ENCODE data around the gene KRT33A.

DNA sequence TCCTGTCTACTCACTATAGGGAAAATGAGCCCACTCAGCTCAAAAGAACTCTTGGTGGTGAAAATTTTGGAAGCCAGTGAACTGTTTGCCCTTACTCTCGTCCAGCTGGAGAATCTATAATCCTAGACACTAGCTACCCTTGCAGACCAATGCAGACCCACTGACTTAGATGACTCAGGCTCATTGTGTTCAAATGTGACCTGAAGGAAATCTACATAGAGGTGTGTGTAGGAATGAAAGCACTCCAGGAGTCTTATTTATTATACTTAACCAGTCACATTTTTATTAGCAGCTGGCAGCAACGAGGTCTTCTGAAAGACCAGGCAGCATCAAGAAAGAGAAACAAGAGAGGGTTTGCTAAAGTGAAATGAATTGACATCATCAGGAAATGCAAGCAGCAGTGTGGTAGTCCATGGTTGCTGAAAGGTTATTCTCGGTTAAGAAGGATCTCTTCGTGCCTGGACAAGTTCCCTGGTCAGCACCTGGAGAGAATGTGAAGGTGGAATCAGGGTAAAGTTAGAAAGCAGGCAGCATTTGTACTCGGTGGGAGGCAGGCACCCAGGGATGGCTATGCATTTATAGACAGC lies 49.3 kb downstream of the KRT33A start:
- TF ChIP-seq, protein P1, sequence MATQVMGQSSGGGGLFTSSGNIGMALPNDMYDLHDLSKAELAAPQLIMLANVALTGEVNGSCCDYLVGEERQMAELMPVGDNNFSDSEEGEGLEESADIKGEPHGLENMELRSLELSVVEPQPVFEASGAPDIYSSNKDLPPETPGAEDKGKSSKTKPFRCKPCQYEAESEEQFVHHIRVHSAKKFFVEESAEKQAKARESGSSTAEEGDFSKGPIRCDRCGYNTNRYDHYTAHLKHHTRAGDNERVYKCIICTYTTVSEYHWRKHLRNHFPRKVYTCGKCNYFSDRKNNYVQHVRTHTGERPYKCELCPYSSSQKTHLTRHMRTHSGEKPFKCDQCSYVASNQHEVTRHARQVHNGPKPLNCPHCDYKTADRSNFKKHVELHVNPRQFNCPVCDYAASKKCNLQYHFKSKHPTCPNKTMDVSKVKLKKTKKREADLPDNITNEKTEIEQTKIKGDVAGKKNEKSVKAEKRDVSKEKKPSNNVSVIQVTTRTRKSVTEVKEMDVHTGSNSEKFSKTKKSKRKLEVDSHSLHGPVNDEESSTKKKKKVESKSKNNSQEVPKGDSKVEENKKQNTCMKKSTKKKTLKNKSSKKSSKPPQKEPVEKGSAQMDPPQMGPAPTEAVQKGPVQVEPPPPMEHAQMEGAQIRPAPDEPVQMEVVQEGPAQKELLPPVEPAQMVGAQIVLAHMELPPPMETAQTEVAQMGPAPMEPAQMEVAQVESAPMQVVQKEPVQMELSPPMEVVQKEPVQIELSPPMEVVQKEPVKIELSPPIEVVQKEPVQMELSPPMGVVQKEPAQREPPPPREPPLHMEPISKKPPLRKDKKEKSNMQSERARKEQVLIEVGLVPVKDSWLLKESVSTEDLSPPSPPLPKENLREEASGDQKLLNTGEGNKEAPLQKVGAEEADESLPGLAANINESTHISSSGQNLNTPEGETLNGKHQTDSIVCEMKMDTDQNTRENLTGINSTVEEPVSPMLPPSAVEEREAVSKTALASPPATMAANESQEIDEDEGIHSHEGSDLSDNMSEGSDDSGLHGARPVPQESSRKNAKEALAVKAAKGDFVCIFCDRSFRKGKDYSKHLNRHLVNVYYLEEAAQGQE (IDR thresholded peaks at IDR 0.05) = no peak
- TF ChIP-seq, protein P2, sequence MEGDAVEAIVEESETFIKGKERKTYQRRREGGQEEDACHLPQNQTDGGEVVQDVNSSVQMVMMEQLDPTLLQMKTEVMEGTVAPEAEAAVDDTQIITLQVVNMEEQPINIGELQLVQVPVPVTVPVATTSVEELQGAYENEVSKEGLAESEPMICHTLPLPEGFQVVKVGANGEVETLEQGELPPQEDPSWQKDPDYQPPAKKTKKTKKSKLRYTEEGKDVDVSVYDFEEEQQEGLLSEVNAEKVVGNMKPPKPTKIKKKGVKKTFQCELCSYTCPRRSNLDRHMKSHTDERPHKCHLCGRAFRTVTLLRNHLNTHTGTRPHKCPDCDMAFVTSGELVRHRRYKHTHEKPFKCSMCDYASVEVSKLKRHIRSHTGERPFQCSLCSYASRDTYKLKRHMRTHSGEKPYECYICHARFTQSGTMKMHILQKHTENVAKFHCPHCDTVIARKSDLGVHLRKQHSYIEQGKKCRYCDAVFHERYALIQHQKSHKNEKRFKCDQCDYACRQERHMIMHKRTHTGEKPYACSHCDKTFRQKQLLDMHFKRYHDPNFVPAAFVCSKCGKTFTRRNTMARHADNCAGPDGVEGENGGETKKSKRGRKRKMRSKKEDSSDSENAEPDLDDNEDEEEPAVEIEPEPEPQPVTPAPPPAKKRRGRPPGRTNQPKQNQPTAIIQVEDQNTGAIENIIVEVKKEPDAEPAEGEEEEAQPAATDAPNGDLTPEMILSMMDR (IDR thresholded peaks at IDR 0.05; ENCODE audit: low read depth, low read length, missing input control) = no peak
- TF ChIP-seq, protein P3, sequence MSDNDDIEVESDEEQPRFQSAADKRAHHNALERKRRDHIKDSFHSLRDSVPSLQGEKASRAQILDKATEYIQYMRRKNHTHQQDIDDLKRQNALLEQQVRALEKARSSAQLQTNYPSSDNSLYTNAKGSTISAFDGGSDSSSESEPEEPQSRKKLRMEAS (IDR thresholded peaks at IDR 0.05) = no peak
- TF ChIP-seq HNF4A (conservative IDR thresholded peaks at IDR 0.05) (no peak), RAD21 (IDR thresholded peaks at IDR 0.05) (no peak), GABPA (IDR thresholded peaks at IDR 0.05 in 1 of 2, conservative IDR thresholded peaks at IDR 0.05 in 1 of 2) (no peak)
- TF ChIP-seq, protein P4, sequence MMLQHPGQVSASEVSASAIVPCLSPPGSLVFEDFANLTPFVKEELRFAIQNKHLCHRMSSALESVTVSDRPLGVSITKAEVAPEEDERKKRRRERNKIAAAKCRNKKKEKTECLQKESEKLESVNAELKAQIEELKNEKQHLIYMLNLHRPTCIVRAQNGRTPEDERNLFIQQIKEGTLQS (IDR thresholded peaks at IDR 0.05) = no peak
